Lower lobe of right lung (tissue), 2 donors: Measurements from ENCODE around the gene MMP15. TPM values are rescaled to one million over a fixed set of nuclear protein-coding genes. Genes with fewer than 3 reads are reported as not detected.

Experiments
- ATAC-seq, 2 donors: fragments of 200-7000 bp; cut with Tn5 transposase; one replicate each; pipeline ENCODE4 v1.9.1; 2020 to 2022; ENCODE audit warnings: mild to moderate bottlenecking in 2 of 2, moderate library complexity in 2 of 2
- DNase-seq: peaks from one replicate; pipeline ENCODE4 v3.0.0-alpha.2; 2020
- H3K27ac ChIP-seq: fragments of 200-600 bp; one replicate; pipeline ENCODE4 v1.8.0; 2022
- H3K27me3 ChIP-seq: fragments of 200-600 bp; one replicate; pipeline ENCODE4 v1.8.0; 2022; ENCODE audit warnings: low read depth
- H3K36me3 ChIP-seq: fragments of 200-600 bp; one replicate; pipeline ENCODE4 v1.8.0; 2022; ENCODE audit warnings: mild to moderate bottlenecking
- H3K4me1 ChIP-seq: fragments of 200-600 bp; one replicate; pipeline ENCODE4 v1.8.0; 2022
- H3K4me3 ChIP-seq: fragments of 200-600 bp; one replicate; pipeline ENCODE4 v1.8.0; 2022; ENCODE audit warnings: mild to moderate bottlenecking
- H3K9me3 ChIP-seq: fragments of 200-600 bp; one replicate; pipeline ENCODE4 v1.8.0; 2022
- intact Hi-C: fragments of 100-400 bp; cut with DNase I; formaldehyde crosslinking; loops from one replicate; pipeline ENCODE4 v1.11.0; 2022
- total RNA-seq: library from RNA; stranded (reverse); fragmentation: NEBNext Ultra II Directional; extraction: Animal tissue kit (Norgen Biotek cat#: 25700); gene quantifications from one replicate; pipeline ENCODE4 v1.2.1, GENCODE V29; 2021
- TF ChIP-seq, protein P1 (sequence below): fragments of 200-600 bp; IDR thresholded peaks from one replicate; pipeline ENCODE4 v1.8.0; 2022; ENCODE audit warnings: antibody characterized with exemption, mild to moderate bottlenecking
- donor health status: DM: no; HTN: yes; CAD: no; lungs with severe emphysema.

Gene MMP15
- total RNA-seq, 1 donor from 2014 or later, result 21.5 TPM

GRCh38 chr16:58051821-58052603 lies 26.5 kb downstream of the MMP15 start:
- no peak for DNase-seq
- TF ChIP-seq, protein P1, sequence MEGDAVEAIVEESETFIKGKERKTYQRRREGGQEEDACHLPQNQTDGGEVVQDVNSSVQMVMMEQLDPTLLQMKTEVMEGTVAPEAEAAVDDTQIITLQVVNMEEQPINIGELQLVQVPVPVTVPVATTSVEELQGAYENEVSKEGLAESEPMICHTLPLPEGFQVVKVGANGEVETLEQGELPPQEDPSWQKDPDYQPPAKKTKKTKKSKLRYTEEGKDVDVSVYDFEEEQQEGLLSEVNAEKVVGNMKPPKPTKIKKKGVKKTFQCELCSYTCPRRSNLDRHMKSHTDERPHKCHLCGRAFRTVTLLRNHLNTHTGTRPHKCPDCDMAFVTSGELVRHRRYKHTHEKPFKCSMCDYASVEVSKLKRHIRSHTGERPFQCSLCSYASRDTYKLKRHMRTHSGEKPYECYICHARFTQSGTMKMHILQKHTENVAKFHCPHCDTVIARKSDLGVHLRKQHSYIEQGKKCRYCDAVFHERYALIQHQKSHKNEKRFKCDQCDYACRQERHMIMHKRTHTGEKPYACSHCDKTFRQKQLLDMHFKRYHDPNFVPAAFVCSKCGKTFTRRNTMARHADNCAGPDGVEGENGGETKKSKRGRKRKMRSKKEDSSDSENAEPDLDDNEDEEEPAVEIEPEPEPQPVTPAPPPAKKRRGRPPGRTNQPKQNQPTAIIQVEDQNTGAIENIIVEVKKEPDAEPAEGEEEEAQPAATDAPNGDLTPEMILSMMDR, result no peak
- H3K4me3 ChIP-seq, result no peak overlapping the region
- no peaks in the 10 kb centered on the region for H3K27me3 ChIP-seq
- H3K4me1 ChIP-seq, result peaks cover 20% of the 10 kb centered on the region
- H3K9me3 ChIP-seq, result no peaks in the 10 kb centered on the region
- no peak for ATAC-seq
- H3K36me3 ChIP-seq, result no peaks in the 10 kb centered on the region
- H3K27ac ChIP-seq, result no peak overlapping the region
- intact Hi-C loops, result no loop called here

GRCh38 chr16:58053682-58054005 lies 28.1 kb downstream of the MMP15 start:
- DNase-seq (no peak), ATAC-seq (no peak)
- Histone ChIP-seq H3K36me3 (no peaks in the 10 kb centered on the region), H3K9me3 (no peaks in the 10 kb centered on the region), H3K4me3 (no peak overlapping the region), H3K27me3 (no peaks in the 10 kb centered on the region), H3K4me1 (peaks cover 8% of the 10 kb centered on the region), H3K27ac (no peak overlapping the region)
- intact Hi-C loops, result no loop called here
- TF ChIP-seq, protein P1, result no peak

- Histone ChIP-seq H3K27ac (no peak overlapping the region), H3K27me3 (no peaks in the 10 kb centered on the region), H3K4me3 (no peak overlapping the region), H3K9me3 (no peaks in the 10 kb centered on the region), H3K4me1 (peaks cover 8% of the 10 kb centered on the region), H3K36me3 (no peaks in the 10 kb centered on the region)
- intact Hi-C loops, result no loop called here
- no peak for DNase-seq
- no peak for ATAC-seq
- TF ChIP-seq, protein P1, result no peak
Measured at GRCh38 chr16:58054289-58054688, 28.7 kb downstream of the MMP15 start.

- H3K9me3 ChIP-seq, result no peaks in the 10 kb centered on the region
- TF ChIP-seq, protein P1, result no peak
- H3K36me3 ChIP-seq, result no peaks in the 10 kb centered on the region
- H3K27me3 ChIP-seq, result no peaks in the 10 kb centered on the region
- H3K4me1 ChIP-seq, result no peaks in the 10 kb centered on the region
- intact Hi-C loops, result no loop called here
- no peak overlapping the region for H3K27ac ChIP-seq
- DNase-seq, result no peak
- ATAC-seq, result no peak
- no peak overlapping the region for H3K4me3 ChIP-seq
Measured at GRCh38 chr16:58056580-58056979, 31.0 kb downstream of the MMP15 start.

DNA sequence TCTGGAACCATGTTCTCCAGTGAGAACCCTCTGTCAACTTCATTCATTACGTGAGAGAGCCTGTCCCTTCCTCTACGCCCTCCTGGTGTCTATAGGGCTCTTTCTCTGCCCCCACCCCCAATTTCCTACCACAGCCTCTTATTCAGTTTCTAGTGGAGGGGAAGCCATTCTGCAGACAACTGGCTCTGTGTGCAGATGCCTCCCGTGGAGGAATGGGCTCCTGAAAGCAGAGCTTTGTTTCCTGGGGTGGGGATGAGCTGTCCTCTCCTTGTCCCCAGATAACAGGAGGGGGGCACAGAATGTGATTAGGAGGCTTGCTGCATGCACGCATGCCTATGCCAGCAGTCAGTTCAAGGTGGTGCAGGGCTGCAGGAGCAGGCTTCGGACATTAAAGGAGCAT lies 31.6 kb downstream of the MMP15 start:
- ATAC-seq (no peak), DNase-seq (no peak)
- no peak overlapping the region for H3K27ac ChIP-seq
- no peaks in the 10 kb centered on the region for H3K27me3 ChIP-seq
- TF ChIP-seq, protein P1, result no peak
- intact Hi-C loops, result no loop called here
- H3K9me3 ChIP-seq, result no peaks in the 10 kb centered on the region
- no peak overlapping the region for H3K4me3 ChIP-seq
- H3K36me3 ChIP-seq, result no peaks in the 10 kb centered on the region
- no peaks in the 10 kb centered on the region for H3K4me1 ChIP-seq
